ENCODE data around the gene ABHD16A.

Gene ABHD16A

GRCh38 chr6:31719001-31719400 lies 15.9 kb upstream of the ABHD16A start:
- no peak for DNase-seq
- no peak overlapping the region for H3K27ac ChIP-seq
- in situ Hi-C loops (cut with HindIII; ENCODE audit: low pct_ligation_motif_present, low sequenced_read_pairs), result no loop called here
- no peak overlapping the region for H3K4me3 ChIP-seq (ENCODE audit: low read depth, low read length)
- no peak for TF ChIP-seq CTCF (IDR thresholded peaks at IDR 0.05; ENCODE audit: low read depth, low read length, missing control alignments)
- no peaks in the 10 kb centered on the region for H3K36me3 ChIP-seq (replicated peaks)
- no peaks in the 10 kb centered on the region for H3K27me3 ChIP-seq (replicated peaks)

- no peak for DNase-seq
- no peak overlapping the region for H3K27ac ChIP-seq
- in situ Hi-C loops (cut with HindIII; ENCODE audit: low pct_ligation_motif_present, low sequenced_read_pairs), result no loop called here
Measured at GRCh38 chr6:31718265-31718664, 15.1 kb upstream of the ABHD16A start.

GRCh38 chr6:31717499-31718222 lies 14.5 kb upstream of the ABHD16A start:
- Histone ChIP-seq H3K27me3 (replicated peaks) (no peaks in the 10 kb centered on the region), H3K36me3 (replicated peaks) (no peaks in the 10 kb centered on the region), H3K27ac (no peak overlapping the region), H3K4me3 (ENCODE audit: low read depth, low read length) (no peak overlapping the region)
- DNase-seq, result no peak
- no peak for TF ChIP-seq CTCF (IDR thresholded peaks at IDR 0.05; ENCODE audit: low read depth, low read length, missing control alignments)
- in situ Hi-C loops (cut with HindIII; ENCODE audit: low pct_ligation_motif_present, low sequenced_read_pairs), result no loop called here

More at GRCh38 chr6:31718265-31718664, 15.1 kb upstream of the ABHD16A start:
- H3K36me3 ChIP-seq (replicated peaks), result no peaks in the 10 kb centered on the region
- H3K27me3 ChIP-seq (replicated peaks), result no peaks in the 10 kb centered on the region
- no peak overlapping the region for H3K4me3 ChIP-seq (ENCODE audit: low read depth, low read length)
- TF ChIP-seq CTCF (IDR thresholded peaks at IDR 0.05; ENCODE audit: low read depth, low read length, missing control alignments), result no peak

GRCh38 chr6:31715022-31715958 lies 12.2 kb upstream of the ABHD16A start, which contains the start of gene LY6G6D:
LY6G6D (plus strand) TSS chr6:31715348; CDS start chr6:31715356, 8 bp downstream.
- Histone ChIP-seq H3K27me3 (replicated peaks) (no peaks in the 10 kb centered on the region), H3K27ac (no peak within 1 kb of the TSS), H3K4me3 (ENCODE audit: low read depth, low read length) (no peak within 1 kb of the TSS), H3K36me3 (replicated peaks) (no peaks in the 10 kb centered on the region)
- no peak for DNase-seq
- in situ Hi-C loops (cut with HindIII; ENCODE audit: low pct_ligation_motif_present, low sequenced_read_pairs), result no loop called here
- TF ChIP-seq CTCF (IDR thresholded peaks at IDR 0.05; ENCODE audit: low read depth, low read length, missing control alignments), result no peak

- TF ChIP-seq CTCF (IDR thresholded peaks at IDR 0.05; ENCODE audit: low read depth, low read length, missing control alignments), result no peak
- no peak for DNase-seq
- in situ Hi-C loops (cut with HindIII; ENCODE audit: low pct_ligation_motif_present, low sequenced_read_pairs), result no loop called here
- Histone ChIP-seq H3K36me3 (replicated peaks) (no peaks in the 10 kb centered on the region), H3K27me3 (replicated peaks) (no peaks in the 10 kb centered on the region), H3K27ac (no peak overlapping the region), H3K4me3 (ENCODE audit: low read depth, low read length) (no peak overlapping the region)
Measured at GRCh38 chr6:31713991-31714684, 11.0 kb upstream of the ABHD16A start.
